Kidney (tissue), 14 donors: ENCODE data around the gene EIF4A3. TPM values are rescaled to one million over a fixed set of nuclear protein-coding genes. Genes with fewer than 3 reads are reported as not detected.

ENCODE experiments used
- DNase-seq, 5 donors: peaks; one replicate each; pipeline ENCODE4 v3.0.0-alpha.2; 2013 to 2020
- FAIRE-seq: peaks from 2 replicates; lab custom pipeline; 2012; peaks lifted over from hg19 to GRCh38; lab: Jason Lieb, UNC
- H3K27ac ChIP-seq, 2 donors: one replicate each; pipeline ENCODE4 v1.7.0; 2013; ENCODE audit warnings: low read depth in 2 of 2, low read length in 2 of 2, inconsistent platforms in 1 of 2
- H3K27me3 ChIP-seq: one replicate; pipeline ENCODE4 v1.7.1; 2013; ENCODE audit warnings: low read length, inconsistent platforms; ENCODE audit not compliant: control insufficient read depth, insufficient read depth
- H3K36me3 ChIP-seq, 3 donors: one replicate each; pipeline versions ENCODE4 v1.7.0 to v1.7.1; 2013; ENCODE audit warnings: low read length in 3 of 3, control low read depth in 1 of 3, inconsistent platforms in 1 of 3; ENCODE audit not compliant: insufficient read depth in 3 of 3, control insufficient read depth in 2 of 3
- H3K4me1 ChIP-seq, 3 donors: one replicate each; pipeline versions ENCODE4 v1.7.0 to v1.7.1; 2013; ENCODE audit warnings: low read length in 3 of 3, inconsistent platforms in 1 of 3, low read depth in 1 of 3; ENCODE audit not compliant: control insufficient read depth in 2 of 3, insufficient read depth in 2 of 3
- H3K4me3 ChIP-seq, 3 donors: one replicate each; pipeline versions ENCODE4 v1.7.0 to v1.8.1; 2013; ENCODE audit warnings: low read length in 3 of 3, control low read depth in 1 of 3, inconsistent platforms in 1 of 3
- H3K9ac ChIP-seq, 3 donors: one replicate each; pipeline versions ENCODE4 v1.7.0 to v1.7.1; 2013; ENCODE audit warnings: low read length in 3 of 3, control low read depth in 1 of 3, inconsistent platforms in 1 of 3
- H3K9me3 ChIP-seq, 3 donors: one replicate each; pipeline versions ENCODE4 v1.7.0 to v1.7.1; 2013; ENCODE audit warnings: low read length in 3 of 3, control low read depth in 1 of 3, inconsistent platforms in 1 of 3; ENCODE audit not compliant: control insufficient read depth in 2 of 3, insufficient read depth in 1 of 3
- intact Hi-C: fragments of 100-400 bp; cut with DNase I; formaldehyde crosslinking; loops from one replicate; pipeline ENCODE4 v1.11.1; 2022
- polyA plus RNA-seq: library from polyadenylated mRNA; stranded (reverse); fragments of 350-450 nt; fragmentation: Illumina TruSeq; extraction: RNeasy Lipid Tissue Mini Kit (QIAGEN cat#74804); gene quantifications from one replicate; pipeline ENCODE4 v1.2.3, GENCODE V29; 2014; ENCODE audit warnings: low read depth, low replicate concordance; ENCODE audit not compliant: insufficient read depth
- total RNA-seq: library from RNA; stranded (reverse); fragmentation: NEBNext Ultra II Directional; extraction: Animal tissue kit (Norgen Biotek cat#: 25700); gene quantifications from one replicate; pipeline ENCODE4 v1.2.1, GENCODE V29; 2021
- TF ChIP-seq, protein P1 (sequence below): IDR thresholded peaks from 3 replicates; pipeline ENCODE4 v1.5.1; 2012; ENCODE audit warnings: mild to moderate bottlenecking, moderate library complexity, borderline replicate concordance; ENCODE audit not compliant: insufficient read depth; ENCODE audit errors: extremely low read depth
- donor health status: control.
- donor health status: control.
- donor health status: control.
- donor health status: control.
- donor health status: control.
- donor health status: DM: yes; HTN: yes; CAD: no.
- donor health status: Normal renal cell carcinoma (clear cell type).

Gene EIF4A3
- total and polyA plus RNA-seq, 2 donors from 2014 or later: 63.6 to 75.0 TPM

DNA sequence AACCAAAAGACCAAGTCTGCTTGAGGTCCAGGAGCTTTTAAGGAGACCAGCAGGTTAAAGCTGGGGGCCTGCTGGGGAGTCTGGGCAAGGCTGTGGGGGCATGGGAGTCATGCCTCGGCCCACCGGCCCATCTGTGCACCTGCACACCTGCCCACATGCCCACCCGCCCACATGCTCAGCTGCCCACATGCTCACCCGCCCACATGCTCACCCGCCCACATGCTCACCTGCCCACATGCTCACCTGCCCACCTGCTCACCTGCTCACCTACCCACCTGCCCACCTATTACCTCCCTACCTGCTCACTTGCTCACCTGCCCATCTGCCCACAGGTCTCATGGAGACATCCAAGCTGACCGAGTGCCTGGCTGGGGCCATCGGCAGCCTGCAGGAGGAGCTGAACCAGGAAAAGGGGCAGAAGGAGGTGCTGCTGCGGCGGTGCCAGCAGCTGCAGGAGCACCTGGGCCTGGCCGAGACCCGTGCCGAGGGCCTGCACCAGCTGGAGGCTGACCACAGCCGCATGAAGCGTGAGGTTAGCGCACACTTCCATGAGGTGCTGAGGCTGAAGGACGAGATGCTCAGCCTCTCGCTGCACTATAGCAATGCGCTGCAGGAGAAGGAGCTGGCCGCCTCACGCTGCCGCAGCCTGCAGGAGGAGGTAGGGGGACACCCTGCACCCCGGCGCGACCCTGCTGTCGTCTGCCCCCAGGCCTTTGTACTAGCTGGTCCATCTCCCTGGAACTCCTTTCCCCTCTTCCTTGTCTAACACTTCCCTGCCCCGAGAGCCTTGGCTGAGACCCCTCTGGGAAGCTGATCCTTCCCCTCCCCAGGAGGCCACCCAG lies 36.9 kb upstream of the EIF4A3 start:
- Histone ChIP-seq H3K9ac (no peak overlapping the region), H3K36me3 (no peaks in the 10 kb centered on the region), H3K27ac (no peak overlapping the region), H3K4me3 (no peak overlapping the region), H3K4me1 (peaks cover 0 to 2% (median 0%) of the 10 kb centered on the region in 3 donors), H3K27me3 (no peaks in the 10 kb centered on the region), H3K9me3 (no peaks in the 10 kb centered on the region)
- TF ChIP-seq, protein P1, sequence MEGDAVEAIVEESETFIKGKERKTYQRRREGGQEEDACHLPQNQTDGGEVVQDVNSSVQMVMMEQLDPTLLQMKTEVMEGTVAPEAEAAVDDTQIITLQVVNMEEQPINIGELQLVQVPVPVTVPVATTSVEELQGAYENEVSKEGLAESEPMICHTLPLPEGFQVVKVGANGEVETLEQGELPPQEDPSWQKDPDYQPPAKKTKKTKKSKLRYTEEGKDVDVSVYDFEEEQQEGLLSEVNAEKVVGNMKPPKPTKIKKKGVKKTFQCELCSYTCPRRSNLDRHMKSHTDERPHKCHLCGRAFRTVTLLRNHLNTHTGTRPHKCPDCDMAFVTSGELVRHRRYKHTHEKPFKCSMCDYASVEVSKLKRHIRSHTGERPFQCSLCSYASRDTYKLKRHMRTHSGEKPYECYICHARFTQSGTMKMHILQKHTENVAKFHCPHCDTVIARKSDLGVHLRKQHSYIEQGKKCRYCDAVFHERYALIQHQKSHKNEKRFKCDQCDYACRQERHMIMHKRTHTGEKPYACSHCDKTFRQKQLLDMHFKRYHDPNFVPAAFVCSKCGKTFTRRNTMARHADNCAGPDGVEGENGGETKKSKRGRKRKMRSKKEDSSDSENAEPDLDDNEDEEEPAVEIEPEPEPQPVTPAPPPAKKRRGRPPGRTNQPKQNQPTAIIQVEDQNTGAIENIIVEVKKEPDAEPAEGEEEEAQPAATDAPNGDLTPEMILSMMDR: no peak
- no peak for FAIRE-seq
- intact Hi-C loops: no loop called here
- DNase-seq: no peak

DNA sequence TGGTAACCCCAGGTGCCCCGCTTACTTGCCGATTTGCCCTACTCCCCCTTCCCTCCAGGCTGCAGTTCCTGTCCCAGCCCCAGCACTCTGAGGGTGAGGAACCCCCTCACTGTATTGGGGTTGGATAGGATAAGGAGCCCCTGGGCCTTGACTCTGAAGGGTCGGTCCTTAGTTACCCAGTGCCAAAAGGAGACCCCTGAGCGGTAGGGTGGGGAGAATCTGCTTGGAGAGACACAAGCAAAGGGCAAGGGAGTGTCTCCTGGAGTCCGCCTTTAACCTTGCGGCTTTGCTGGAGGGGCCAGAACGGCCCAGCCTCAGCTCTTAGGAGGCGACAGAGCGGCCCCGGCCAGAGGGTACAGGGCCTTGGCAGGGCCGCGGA lies 35.9 kb upstream of the EIF4A3 start:
- FAIRE-seq (no peak), DNase-seq (no peak)
- Histone ChIP-seq H3K4me1 (peaks cover 0 to 2% (median 0%) of the 10 kb centered on the region in 3 donors), H3K36me3 (no peaks in the 10 kb centered on the region), H3K4me3 (no peak overlapping the region), H3K27ac (no peak overlapping the region), H3K9me3 (no peaks in the 10 kb centered on the region), H3K9ac (no peak overlapping the region), H3K27me3 (no peaks in the 10 kb centered on the region)
- TF ChIP-seq, protein P1: no peak
- intact Hi-C loops: no loop called here

DNA sequence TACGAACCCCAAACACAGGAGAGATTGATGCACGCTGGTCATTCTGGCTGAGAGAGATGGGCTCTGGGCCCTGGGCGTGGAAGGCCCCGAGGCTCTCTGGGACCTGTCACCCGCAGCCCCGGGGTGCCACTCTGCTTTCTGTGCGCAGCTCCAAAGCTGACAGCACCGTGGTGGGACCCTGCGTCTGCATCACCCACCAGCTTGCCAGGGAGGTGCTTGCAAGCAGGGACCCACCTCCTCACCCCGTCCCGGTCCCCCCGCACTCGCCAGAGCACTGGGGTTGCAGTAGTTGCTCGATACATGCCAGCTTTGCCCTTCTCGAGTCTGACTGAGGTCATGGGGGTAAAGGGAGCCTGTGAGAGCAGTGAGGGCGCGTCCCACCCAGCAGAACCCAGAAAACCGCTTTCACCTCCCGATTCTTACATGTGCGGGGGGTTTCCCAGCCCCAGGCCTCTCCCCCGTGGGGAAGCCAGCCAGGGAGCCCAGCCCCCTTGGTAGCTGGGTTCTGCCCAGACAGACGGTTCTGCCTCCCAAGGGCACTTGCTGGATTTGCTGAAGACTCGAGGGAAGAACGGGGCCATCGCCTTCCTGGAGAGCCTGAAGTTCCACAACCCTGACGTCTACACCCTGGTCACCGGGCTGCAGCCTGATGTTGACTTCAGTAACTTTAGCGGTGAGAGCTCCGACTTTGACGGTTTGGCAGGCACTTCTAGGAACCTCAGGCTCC lies 35.4 kb upstream of the EIF4A3 start:
- FAIRE-seq: no peak
- H3K9ac ChIP-seq: no peak overlapping the region
- H3K9me3 ChIP-seq: no peaks in the 10 kb centered on the region
- no peak overlapping the region for H3K27ac ChIP-seq
- DNase-seq: no peak
- H3K4me1 ChIP-seq: no peaks in the 10 kb centered on the region
- intact Hi-C loops: no loop called here
- no peak overlapping the region for H3K4me3 ChIP-seq
- no peaks in the 10 kb centered on the region for H3K36me3 ChIP-seq
- TF ChIP-seq, protein P1: no peak
- H3K27me3 ChIP-seq: no peaks in the 10 kb centered on the region
